Hematopoietic multipotent progenitor cell treated with erythropoietin and hydrocortisone succinate and interleukin-3 and kit ligand, for 8 days (in vitro differentiated cells): ENCODE results near the gene SLIT2.
A peak's percentile ranks its signal among the peaks of the same experiment; 100 is the strongest.

ENCODE experiments used
- DNase-seq: peaks from one replicate; pipeline ENCODE4 v3.0.0-alpha.2; 2015

SLIT2 gene

GRCh38 chr4:20251796-20252655 lies at the start of gene SLIT2:
TSS of gene SLIT2 (plus strand) at chr4:20251905. CDS start at chr4:20253816, 1,911 bp downstream.
- peak; percentile 33 for DNase-seq

- no peak for DNase-seq
Measured at GRCh38 chr4:20203508-20203907, 48.2 kb upstream of the SLIT2 start.

- no peak for DNase-seq
Measured at GRCh38 chr4:20217521-20217920, 34.2 kb upstream of the SLIT2 start.

- DNase-seq = no peak
Measured at GRCh38 chr4:20217951-20218350, 33.8 kb upstream of the SLIT2 start.

- DNase-seq = no peak
Measured at GRCh38 chr4:20219521-20219920, 32.2 kb upstream of the SLIT2 start.

GRCh38 chr4:20237894-20238537 lies 13.7 kb upstream of the SLIT2 start:
- DNase-seq = no peak

- peak; percentile 37 for DNase-seq
Measured at GRCh38 chr4:20248155-20248558, 3.5 kb upstream of the SLIT2 start.

GRCh38 chr4:20249333-20249732 lies 2.4 kb upstream of the SLIT2 start:
- no peak for DNase-seq

- DNase-seq = no peak
Measured at GRCh38 chr4:20251031-20251795, 492 bp upstream of the SLIT2 start.

- no peak for DNase-seq
Measured at GRCh38 chr4:20252656-20253282, 1.1 kb downstream of the SLIT2 start.

- DNase-seq = no peak
Measured at GRCh38 chr4:20253283-20253734, 1.6 kb downstream of the SLIT2 start.

- no peak for DNase-seq
Measured at GRCh38 chr4:20253735-20254409, 2.2 kb downstream of the SLIT2 start.

GRCh38 chr4:20254511-20255250 lies 3.0 kb downstream of the SLIT2 start:
- DNase-seq = no peak

- no peak for DNase-seq
Measured at GRCh38 chr4:20255251-20255586, 3.5 kb downstream of the SLIT2 start.

GRCh38 chr4:20255823-20256222 lies 4.1 kb downstream of the SLIT2 start:
- no peak for DNase-seq

- no peak for DNase-seq
Measured at GRCh38 chr4:20256381-20256881, 4.7 kb downstream of the SLIT2 start.

- no peak for DNase-seq
Measured at GRCh38 chr4:20259707-20260106, 8.0 kb downstream of the SLIT2 start.

- DNase-seq = no peak
Measured at GRCh38 chr4:20260821-20261220, 9.1 kb downstream of the SLIT2 start.

- no peak for DNase-seq
Measured at GRCh38 chr4:20262221-20262620, 10.5 kb downstream of the SLIT2 start.

GRCh38 chr4:20264688-20265087 lies 13.0 kb downstream of the SLIT2 start:
- DNase-seq = no peak

GRCh38 chr4:20265726-20266125 lies 14.0 kb downstream of the SLIT2 start:
- DNase-seq = no peak
